ENCODE measurements around the gene IGSF9. TPM values are rescaled to one million over a fixed set of nuclear protein-coding genes. Genes with fewer than 3 reads are reported as not detected.

IGSF9 gene, protein sequence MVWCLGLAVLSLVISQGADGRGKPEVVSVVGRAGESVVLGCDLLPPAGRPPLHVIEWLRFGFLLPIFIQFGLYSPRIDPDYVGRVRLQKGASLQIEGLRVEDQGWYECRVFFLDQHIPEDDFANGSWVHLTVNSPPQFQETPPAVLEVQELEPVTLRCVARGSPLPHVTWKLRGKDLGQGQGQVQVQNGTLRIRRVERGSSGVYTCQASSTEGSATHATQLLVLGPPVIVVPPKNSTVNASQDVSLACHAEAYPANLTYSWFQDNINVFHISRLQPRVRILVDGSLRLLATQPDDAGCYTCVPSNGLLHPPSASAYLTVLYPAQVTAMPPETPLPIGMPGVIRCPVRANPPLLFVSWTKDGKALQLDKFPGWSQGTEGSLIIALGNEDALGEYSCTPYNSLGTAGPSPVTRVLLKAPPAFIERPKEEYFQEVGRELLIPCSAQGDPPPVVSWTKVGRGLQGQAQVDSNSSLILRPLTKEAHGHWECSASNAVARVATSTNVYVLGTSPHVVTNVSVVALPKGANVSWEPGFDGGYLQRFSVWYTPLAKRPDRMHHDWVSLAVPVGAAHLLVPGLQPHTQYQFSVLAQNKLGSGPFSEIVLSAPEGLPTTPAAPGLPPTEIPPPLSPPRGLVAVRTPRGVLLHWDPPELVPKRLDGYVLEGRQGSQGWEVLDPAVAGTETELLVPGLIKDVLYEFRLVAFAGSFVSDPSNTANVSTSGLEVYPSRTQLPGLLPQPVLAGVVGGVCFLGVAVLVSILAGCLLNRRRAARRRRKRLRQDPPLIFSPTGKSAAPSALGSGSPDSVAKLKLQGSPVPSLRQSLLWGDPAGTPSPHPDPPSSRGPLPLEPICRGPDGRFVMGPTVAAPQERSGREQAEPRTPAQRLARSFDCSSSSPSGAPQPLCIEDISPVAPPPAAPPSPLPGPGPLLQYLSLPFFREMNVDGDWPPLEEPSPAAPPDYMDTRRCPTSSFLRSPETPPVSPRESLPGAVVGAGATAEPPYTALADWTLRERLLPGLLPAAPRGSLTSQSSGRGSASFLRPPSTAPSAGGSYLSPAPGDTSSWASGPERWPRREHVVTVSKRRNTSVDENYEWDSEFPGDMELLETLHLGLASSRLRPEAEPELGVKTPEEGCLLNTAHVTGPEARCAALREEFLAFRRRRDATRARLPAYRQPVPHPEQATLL
- total RNA-seq: not detected

DNA sequence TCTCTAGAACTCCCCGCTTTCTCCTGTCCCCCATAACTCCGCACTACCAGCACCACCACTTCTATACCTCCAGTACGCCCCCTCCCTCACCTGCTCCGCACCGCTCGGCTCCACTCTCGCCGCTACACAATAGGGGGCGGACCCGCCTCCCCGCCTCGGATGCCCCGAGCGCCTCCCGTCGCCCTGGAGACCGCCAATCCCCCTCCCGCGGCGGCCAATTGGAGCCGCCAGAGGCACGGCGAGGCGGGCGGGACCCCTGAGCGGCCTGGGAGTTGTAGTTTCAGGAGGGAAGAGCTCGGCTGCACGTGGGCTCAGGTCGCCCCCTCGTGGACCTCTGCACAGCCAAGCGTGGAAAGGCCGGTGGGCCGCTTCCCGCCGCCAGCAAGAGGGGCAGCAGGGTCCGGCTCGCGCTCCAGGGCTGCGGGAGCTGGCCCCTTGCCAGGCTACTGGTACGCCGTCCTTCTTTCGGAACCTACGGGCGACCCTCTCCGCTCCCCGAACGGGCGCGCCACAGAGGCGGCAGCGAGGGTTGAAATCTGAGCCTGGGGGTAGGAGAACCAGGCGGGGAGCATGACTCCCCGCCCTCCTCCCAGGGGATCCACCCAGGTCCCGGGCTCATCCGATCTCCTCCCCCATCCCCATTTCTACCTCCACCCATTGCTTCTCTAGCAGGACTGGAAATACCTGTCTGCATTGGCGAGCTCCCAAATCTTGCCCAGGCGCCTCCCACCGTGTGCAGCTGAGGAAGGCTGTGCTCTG lies at the start of gene IGSF9:
IGSF9 (minus strand) TSS at position 131 of the 759 bp plus-strand sequence. CDS start 2,159 bp downstream, outside the sequence.
- Mint-ChIP-seq H3K27me3 (ENCODE audit: low read depth) (peaks cover 56% of the 10 kb centered on the region), H3K9me3 (ENCODE audit: insufficient read depth) (no peaks in the 10 kb centered on the region), H3K4me3 (peak within 1 kb of the TSS; percentile 36), H3K4me1 (ENCODE audit: low read depth) (peaks cover 9% of the 10 kb centered on the region), H3K36me3 (ENCODE audit: low read depth) (no peaks in the 10 kb centered on the region), H3K27ac (no peak within 1 kb of the TSS)
- ChIA-PET POLR2A (interaction anchor here (0.6 kb wide), 1 partner anchor 12 kb away, joined by 3 read pairs; no protein-coding TSS in a partner anchor), CTCF (interaction anchor here (0.7 to 4.5 kb wide), 11 partner anchors 9 to 146 kb away, joined by 3 to 28 read pairs (median 3); no protein-coding TSS in a partner anchor)
- DNase-seq (peak; percentile 78), ATAC-seq (peak; percentile 93)

DNA sequence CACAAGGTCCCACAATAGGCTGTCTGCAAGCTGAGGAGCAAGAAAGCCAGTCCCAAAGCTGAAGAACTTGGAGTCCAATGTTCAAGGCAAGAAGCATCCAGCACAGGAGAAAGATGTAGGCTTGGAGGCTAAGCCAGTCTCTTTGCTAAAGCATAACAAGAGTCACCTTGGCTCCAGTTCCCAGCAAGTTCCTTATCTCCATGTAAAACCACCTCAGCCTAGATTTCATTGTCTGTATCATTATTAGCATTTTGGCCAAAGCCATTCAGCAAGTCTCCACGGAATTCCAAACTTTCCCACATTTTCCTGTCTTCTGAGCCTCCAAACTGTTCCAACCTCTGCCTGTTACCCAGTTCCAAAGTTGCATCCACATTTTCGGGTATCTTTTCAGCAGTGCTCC lies 49.5 kb upstream of the IGSF9 start:
- Mint-ChIP-seq H3K36me3 (ENCODE audit: low read depth) (no peaks in the 10 kb centered on the region), H3K27me3 (ENCODE audit: low read depth) (peaks cover 30% of the 10 kb centered on the region), H3K4me3 (no peak overlapping the region), H3K27ac (no peak overlapping the region), H3K9me3 (ENCODE audit: insufficient read depth) (no peaks in the 10 kb centered on the region), H3K4me1 (ENCODE audit: low read depth) (peaks cover 7% of the 10 kb centered on the region)
- ChIA-PET CTCF (interaction anchor here (8.8 kb wide), 1 partner anchor 12 kb away, joined by 57 read pairs; no protein-coding TSS in a partner anchor), POLR2A (no interaction called here)
- no peak for ATAC-seq
- DNase-seq: peak; percentile 5

DNA sequence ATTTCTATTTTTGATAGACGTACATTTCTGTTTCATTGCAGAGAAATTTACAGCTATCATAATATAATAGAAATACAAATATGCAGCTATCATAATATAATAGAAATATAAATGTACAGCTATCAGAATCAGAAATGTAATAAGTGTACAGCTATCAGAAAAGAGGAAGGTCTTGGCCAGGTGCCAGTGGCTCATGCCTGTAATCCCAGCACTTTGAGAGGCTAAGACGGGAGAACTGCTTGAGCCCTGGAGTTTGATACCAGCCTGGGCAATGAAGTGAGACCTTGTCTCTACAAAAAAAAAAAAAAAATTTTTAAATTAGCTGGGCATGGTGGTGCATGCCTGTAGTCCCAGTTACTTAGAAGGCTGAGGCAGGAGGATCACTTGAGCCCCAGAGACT lies 48.5 kb upstream of the IGSF9 start:
- ATAC-seq (no peak), DNase-seq (no peak)
- Mint-ChIP-seq H3K4me1 (ENCODE audit: low read depth) (peaks cover 7% of the 10 kb centered on the region), H3K27me3 (ENCODE audit: low read depth) (peaks cover 26% of the 10 kb centered on the region), H3K36me3 (ENCODE audit: low read depth) (no peaks in the 10 kb centered on the region), H3K9me3 (ENCODE audit: insufficient read depth) (no peaks in the 10 kb centered on the region), H3K4me3 (no peak overlapping the region), H3K27ac (no peak overlapping the region)
- CTCF ChIA-PET: interaction anchor here (8.8 kb wide), 1 partner anchor 13 kb away, joined by 57 read pairs; no protein-coding TSS in a partner anchor
- POLR2A ChIA-PET: no interaction called here

DNA sequence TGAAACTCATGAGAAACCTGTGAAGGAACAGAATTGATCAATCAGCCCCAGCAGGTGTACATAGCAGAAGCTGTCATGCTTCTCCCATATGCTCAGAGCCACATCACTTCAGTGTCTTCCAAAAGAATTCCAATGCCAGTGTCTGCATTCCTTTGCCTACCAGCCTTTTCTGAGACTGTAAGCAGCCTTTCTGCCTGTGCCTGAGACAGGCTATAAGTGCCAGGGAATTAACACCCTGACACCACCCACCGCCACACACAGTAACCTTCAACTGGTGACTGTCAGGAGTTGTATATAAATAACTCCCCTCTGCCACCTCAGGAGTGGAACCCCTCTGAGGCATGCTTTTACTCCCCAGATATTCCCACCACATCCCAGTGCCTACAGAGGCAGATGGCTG lies 46.7 kb upstream of the IGSF9 start:
- peak; percentile 17 for DNase-seq
- no peak overlapping the region for H3K4me3 Mint-ChIP-seq
- ChIA-PET CTCF (interaction anchor here (8.8 kb wide), 1 partner anchor 15 kb away, joined by 57 read pairs; no protein-coding TSS in a partner anchor), POLR2A (no interaction called here)
- ATAC-seq: no peak
- H3K4me1 Mint-ChIP-seq (ENCODE audit: low read depth): peaks cover 7% of the 10 kb centered on the region
- no peak overlapping the region for H3K27ac Mint-ChIP-seq
- peaks cover 18% of the 10 kb centered on the region for H3K27me3 Mint-ChIP-seq (ENCODE audit: low read depth)
- no peaks in the 10 kb centered on the region for H3K9me3 Mint-ChIP-seq (ENCODE audit: insufficient read depth)
- H3K36me3 Mint-ChIP-seq (ENCODE audit: low read depth): no peaks in the 10 kb centered on the region

DNA sequence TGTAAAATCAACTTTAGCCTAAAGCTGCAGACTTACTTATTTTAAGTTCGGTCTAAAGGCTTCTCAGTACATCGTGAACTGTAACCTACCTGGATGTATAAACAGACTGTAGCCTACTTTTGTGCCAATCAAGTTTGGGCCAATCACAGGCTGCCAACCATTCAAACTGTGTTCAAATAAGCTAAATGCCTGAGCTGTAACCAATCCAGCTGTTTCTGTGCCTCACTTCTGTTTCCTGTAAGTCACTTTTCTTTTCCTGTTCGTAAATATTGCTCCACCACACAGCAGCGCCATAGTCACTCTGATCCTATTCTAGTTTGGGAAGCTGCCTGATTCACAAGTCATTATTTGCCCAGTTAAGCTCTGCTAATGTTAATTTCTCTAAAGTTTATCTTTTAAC lies 46.1 kb upstream of the IGSF9 start:
- H3K36me3 Mint-ChIP-seq (ENCODE audit: low read depth): no peaks in the 10 kb centered on the region
- no peaks in the 10 kb centered on the region for H3K9me3 Mint-ChIP-seq (ENCODE audit: insufficient read depth)
- peaks cover 15% of the 10 kb centered on the region for H3K27me3 Mint-ChIP-seq (ENCODE audit: low read depth)
- H3K4me1 Mint-ChIP-seq (ENCODE audit: low read depth): peaks cover 7% of the 10 kb centered on the region
- no peak overlapping the region for H3K4me3 Mint-ChIP-seq
- ATAC-seq: no peak
- DNase-seq: peak; percentile 21
- CTCF ChIA-PET: interaction anchor here (8.8 kb wide), 1 partner anchor 15 kb away, joined by 57 read pairs; no protein-coding TSS in a partner anchor
- POLR2A ChIA-PET: no interaction called here
- H3K27ac Mint-ChIP-seq: no peak overlapping the region

DNA sequence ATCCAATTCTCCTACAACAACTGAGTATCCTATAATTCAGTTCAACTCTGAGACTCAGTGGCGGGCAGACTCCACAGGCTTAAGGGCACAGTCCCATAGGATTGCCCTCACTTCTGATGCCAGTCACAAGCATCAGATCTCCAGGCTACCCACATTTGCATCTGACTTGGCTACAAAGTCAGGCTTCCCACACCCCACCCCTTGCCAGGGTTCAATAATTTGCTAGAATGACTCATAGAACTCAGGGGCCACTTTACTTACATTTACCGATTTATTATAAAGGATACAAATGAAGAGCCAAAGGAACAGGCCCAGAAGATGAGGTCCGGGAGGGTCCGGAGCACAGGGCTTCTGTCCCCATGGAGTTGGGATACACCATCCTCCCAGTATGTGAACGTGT lies 44.6 kb upstream of the IGSF9 start:
- peaks cover 8% of the 10 kb centered on the region for H3K27me3 Mint-ChIP-seq (ENCODE audit: low read depth)
- H3K9me3 Mint-ChIP-seq (ENCODE audit: insufficient read depth): no peaks in the 10 kb centered on the region
- H3K4me1 Mint-ChIP-seq (ENCODE audit: low read depth): peaks cover 7% of the 10 kb centered on the region
- CTCF ChIA-PET: interaction anchor here (1.8 to 8.8 kb wide), 2 partner anchors 17 to 57 kb away, joined by 4 to 57 read pairs; no protein-coding TSS in a partner anchor
- POLR2A ChIA-PET: no interaction called here
- ATAC-seq (no peak), DNase-seq (peak; percentile 3)
- no peaks in the 10 kb centered on the region for H3K36me3 Mint-ChIP-seq (ENCODE audit: low read depth)
- H3K27ac Mint-ChIP-seq: no peak overlapping the region
- H3K4me3 Mint-ChIP-seq: no peak overlapping the region

DNA sequence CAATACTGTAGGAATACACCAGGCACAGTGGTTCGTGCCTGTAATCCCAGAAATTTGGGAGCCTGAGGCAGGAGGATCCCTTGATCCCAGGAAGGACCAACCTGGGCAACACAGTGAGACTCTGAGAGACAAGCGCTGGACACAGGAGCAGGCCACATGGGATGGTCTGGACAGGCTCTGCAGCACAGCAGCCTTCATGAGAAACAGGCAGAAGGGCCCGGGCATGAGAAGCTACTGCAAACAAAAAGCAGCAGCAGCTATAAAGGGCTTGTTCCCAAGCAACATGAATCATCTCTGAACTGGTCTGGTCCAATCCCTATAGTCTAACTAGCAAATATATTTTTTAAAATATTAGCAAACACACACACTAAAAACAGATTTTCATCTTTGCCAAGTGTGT lies 44.2 kb upstream of the IGSF9 start:
- no peaks in the 10 kb centered on the region for H3K36me3 Mint-ChIP-seq (ENCODE audit: low read depth)
- H3K27ac Mint-ChIP-seq: no peak overlapping the region
- POLR2A ChIA-PET: no interaction called here
- H3K27me3 Mint-ChIP-seq (ENCODE audit: low read depth): peaks cover 8% of the 10 kb centered on the region
- peak; percentile 3 for DNase-seq
- CTCF ChIA-PET: interaction anchor here (1.8 to 8.8 kb wide), 2 partner anchors 17 to 57 kb away, joined by 4 to 57 read pairs; no protein-coding TSS in a partner anchor
- no peak overlapping the region for H3K4me3 Mint-ChIP-seq
- H3K4me1 Mint-ChIP-seq (ENCODE audit: low read depth): peaks cover 7% of the 10 kb centered on the region
- no peak for ATAC-seq
- H3K9me3 Mint-ChIP-seq (ENCODE audit: insufficient read depth): no peaks in the 10 kb centered on the region

DNA sequence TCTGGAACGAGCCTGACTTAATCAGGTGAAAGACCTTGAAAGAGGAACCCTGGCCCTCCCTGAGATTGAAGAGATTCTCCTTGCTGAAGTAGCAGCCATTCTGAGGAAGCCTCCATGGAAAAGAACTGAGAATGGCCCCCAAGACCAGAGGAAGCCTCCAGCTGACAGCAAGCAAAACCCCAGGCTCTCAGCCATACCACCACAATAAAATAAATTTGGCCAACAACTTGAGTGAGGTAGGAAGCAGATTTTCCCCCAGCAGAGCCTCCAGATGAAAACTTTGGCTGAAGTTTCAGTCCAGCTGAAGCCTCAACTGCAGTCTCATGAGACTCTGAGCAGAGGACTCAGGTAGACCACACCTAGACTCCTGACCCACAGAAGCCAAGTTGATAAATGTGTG lies 42.6 kb upstream of the IGSF9 start:
- ChIA-PET CTCF (interaction anchor here (8.8 kb wide), 1 partner anchor 19 kb away, joined by 57 read pairs; no protein-coding TSS in a partner anchor), POLR2A (no interaction called here)
- ATAC-seq (no peak), DNase-seq (peak; percentile 1)
- H3K4me1 Mint-ChIP-seq (ENCODE audit: low read depth): peaks cover 7% of the 10 kb centered on the region
- H3K4me3 Mint-ChIP-seq: no peak overlapping the region
- peaks cover 15% of the 10 kb centered on the region for H3K27me3 Mint-ChIP-seq (ENCODE audit: low read depth)
- no peaks in the 10 kb centered on the region for H3K9me3 Mint-ChIP-seq (ENCODE audit: insufficient read depth)
- H3K27ac Mint-ChIP-seq: no peak overlapping the region
- no peaks in the 10 kb centered on the region for H3K36me3 Mint-ChIP-seq (ENCODE audit: low read depth)

DNA sequence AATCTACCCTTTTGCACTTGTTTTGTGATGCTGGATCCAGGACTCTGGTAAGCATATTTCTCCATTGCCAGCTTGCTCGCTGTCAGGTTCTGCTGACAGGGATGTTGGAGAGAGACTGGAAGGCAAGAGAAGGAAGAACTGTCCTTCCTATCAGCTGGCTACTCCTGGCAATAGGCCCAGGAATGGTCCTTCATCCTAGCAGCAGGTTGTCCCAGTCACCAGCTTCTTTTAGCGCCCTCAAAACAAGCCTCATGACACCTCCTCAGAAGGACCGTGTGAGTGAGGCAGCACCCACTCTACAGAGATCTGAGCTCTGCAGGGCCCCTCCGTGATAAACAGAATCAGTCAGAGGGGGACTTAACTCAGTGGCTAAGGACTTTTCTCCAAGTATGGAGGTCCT lies 41.8 kb upstream of the IGSF9 start:
- no peak for ATAC-seq
- POLR2A ChIA-PET: no interaction called here
- Mint-ChIP-seq H3K36me3 (ENCODE audit: low read depth) (no peaks in the 10 kb centered on the region), H3K27ac (no peak overlapping the region), H3K4me1 (ENCODE audit: low read depth) (peaks cover 7% of the 10 kb centered on the region), H3K9me3 (ENCODE audit: insufficient read depth) (no peaks in the 10 kb centered on the region), H3K4me3 (no peak overlapping the region), H3K27me3 (ENCODE audit: low read depth) (peaks cover 18% of the 10 kb centered on the region)
- CTCF ChIA-PET: interaction anchor here (8.8 kb wide), 1 partner anchor 20 kb away, joined by 57 read pairs; no protein-coding TSS in a partner anchor
- DNase-seq: no peak

DNA sequence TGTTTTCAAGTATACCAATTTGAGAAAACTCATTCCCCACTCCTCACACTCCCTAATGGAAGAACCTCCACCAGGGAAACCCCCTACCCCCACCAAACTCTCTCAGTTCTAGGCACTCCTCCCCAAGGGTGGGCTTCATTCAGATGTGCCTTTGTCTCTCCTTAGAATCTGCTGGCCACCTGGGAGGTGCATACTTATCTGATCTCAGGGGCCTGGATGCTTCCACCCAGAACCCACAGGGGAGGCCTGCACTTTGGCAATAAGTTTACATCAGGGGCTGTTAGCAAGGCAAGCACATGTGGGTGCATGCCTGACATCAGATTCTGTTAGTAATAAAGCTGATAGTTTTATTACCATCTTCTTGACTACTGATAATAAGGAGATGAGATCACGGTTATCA lies 41.1 kb upstream of the IGSF9 start:
- H3K36me3 Mint-ChIP-seq (ENCODE audit: low read depth): no peaks in the 10 kb centered on the region
- ATAC-seq (no peak), DNase-seq (no peak)
- H3K27ac Mint-ChIP-seq: no peak overlapping the region
- ChIA-PET POLR2A (no interaction called here), CTCF (no interaction called here)
- peaks cover 5% of the 10 kb centered on the region for H3K4me1 Mint-ChIP-seq (ENCODE audit: low read depth)
- no peak overlapping the region for H3K4me3 Mint-ChIP-seq
- no peaks in the 10 kb centered on the region for H3K9me3 Mint-ChIP-seq (ENCODE audit: insufficient read depth)
- H3K27me3 Mint-ChIP-seq (ENCODE audit: low read depth): peaks cover 22% of the 10 kb centered on the region

DNA sequence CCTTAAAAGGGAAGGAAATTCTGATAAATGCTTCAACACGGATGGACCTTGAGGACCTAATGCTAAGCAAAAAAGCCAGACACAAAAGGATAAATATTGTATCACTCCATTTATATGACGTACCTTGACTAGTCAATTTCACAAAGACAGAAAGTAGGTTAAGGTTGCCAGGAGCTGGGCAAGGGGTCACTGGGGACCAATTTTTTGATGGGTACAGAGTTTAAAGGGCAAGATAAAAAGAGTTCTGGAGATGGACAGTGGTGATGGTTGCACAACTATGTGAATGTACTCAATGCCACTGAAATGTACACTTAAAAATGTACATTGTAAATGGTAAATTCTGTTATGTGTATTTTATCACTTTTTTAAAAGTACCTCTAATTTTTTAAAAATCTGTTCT lies 40.7 kb upstream of the IGSF9 start:
- Mint-ChIP-seq H3K27ac (no peak overlapping the region), H3K27me3 (ENCODE audit: low read depth) (peaks cover 22% of the 10 kb centered on the region), H3K4me3 (no peak overlapping the region), H3K4me1 (ENCODE audit: low read depth) (peaks cover 2% of the 10 kb centered on the region), H3K9me3 (ENCODE audit: insufficient read depth) (no peaks in the 10 kb centered on the region), H3K36me3 (ENCODE audit: low read depth) (no peaks in the 10 kb centered on the region)
- no peak for ATAC-seq
- ChIA-PET CTCF (interaction anchor here (2.6 kb wide), 1 partner anchor 21 kb away, joined by 9 read pairs; no protein-coding TSS in a partner anchor), POLR2A (no interaction called here)
- no peak for DNase-seq
